Immature natural killer cell (primary cell): ENCODE data around the gene SLC24A3. TPM values are rescaled to one million over a fixed set of nuclear protein-coding genes. Genes with fewer than 3 reads are reported as not detected.

Experiments used
- DNase-seq, 3 donors: peaks; one replicate each; pipeline ENCODE4 v3.0.0; 2022; ENCODE audit warnings: mixed read lengths in 1 of 3
- H3K27ac Mint-ChIP-seq, 6 donors: one replicate each; pipeline ENCODE4 v1.8.0; 2020; ENCODE audit warnings: mixed read lengths in 6 of 6, mild to moderate bottlenecking in 5 of 6, inconsistent platforms in 4 of 6, moderate library complexity in 3 of 6
- H3K27me3 Mint-ChIP-seq, 3 donors: one replicate each; pipeline ENCODE4 v1.8.0; 2020 to 2021; ENCODE audit warnings: low read depth in 3 of 3, mild to moderate bottlenecking in 3 of 3, mixed read lengths in 3 of 3, moderate library complexity in 3 of 3, inconsistent platforms in 1 of 3
- H3K36me3 Mint-ChIP-seq, 3 donors: one replicate each; pipeline ENCODE4 v1.8.0; 2020; ENCODE audit warnings: mixed read lengths in 3 of 3, inconsistent platforms in 2 of 3, mild to moderate bottlenecking in 2 of 3
- H3K4me1 Mint-ChIP-seq, 2 donors: one replicate each; pipeline ENCODE4 v1.8.0; 2020; ENCODE audit warnings: inconsistent platforms in 2 of 2, mild to moderate bottlenecking in 2 of 2, mixed read lengths in 2 of 2, moderate library complexity in 1 of 2
- H3K4me3 Mint-ChIP-seq, 5 donors: one replicate each; pipeline ENCODE4 v1.8.0; 2020; ENCODE audit warnings: mild to moderate bottlenecking in 5 of 5, mixed read lengths in 5 of 5, inconsistent platforms in 3 of 5, moderate library complexity in 3 of 5
- H3K9me3 Mint-ChIP-seq, 6 donors: one replicate each; pipeline ENCODE4 v1.8.0; 2020; ENCODE audit warnings: mild to moderate bottlenecking in 6 of 6, mixed read lengths in 6 of 6, inconsistent platforms in 4 of 6, moderate library complexity in 3 of 6
- polyA plus RNA-seq, 3 donors: library from polyadenylated mRNA; unstranded; fragments of 300-500 nt; fragmentation: Illumina TruSeq; gene quantifications; one replicate each; pipeline ENCODE4 v1.2.3, GENCODE V29; 2021

SLC24A3 gene
- polyA plus RNA-seq, 3 donors from 2014 or later, result 0.10 TPM; not detected in 2

- peaks cover 28 to 33% of the 10 kb centered on the region in 2 donors for H3K4me1 Mint-ChIP-seq
- no peaks in the 10 kb centered on the region for H3K9me3 Mint-ChIP-seq
- no peak for DNase-seq
- no peak overlapping the region for H3K27ac Mint-ChIP-seq
- no peaks in the 10 kb centered on the region for H3K36me3 Mint-ChIP-seq
- H3K4me3 Mint-ChIP-seq, result no peak overlapping the region
- peaks cover 0 to 2% (median 2%) of the 10 kb centered on the region in 3 donors for H3K27me3 Mint-ChIP-seq
These were observed 241.4 kb downstream of the SLC24A3 start for GRCh38 chr20:19453862-19454261.

GRCh38 chr20:19456595-19457395, 244.4 kb downstream of the SLC24A3 start:
- no peak overlapping the region for H3K4me3 Mint-ChIP-seq
- H3K36me3 Mint-ChIP-seq, result no peaks in the 10 kb centered on the region
- no peak for DNase-seq
- H3K27ac Mint-ChIP-seq, result no peak overlapping the region
- peaks cover 0 to 1% (median 0%) of the 10 kb centered on the region in 3 donors for H3K27me3 Mint-ChIP-seq
- no peaks in the 10 kb centered on the region for H3K9me3 Mint-ChIP-seq
- peaks cover 10 to 14% of the 10 kb centered on the region in 2 donors for H3K4me1 Mint-ChIP-seq

- no peak for DNase-seq
- Mint-ChIP-seq H3K4me3 (no peak overlapping the region), H3K27ac (no peak overlapping the region), H3K36me3 (no peaks in the 10 kb centered on the region), H3K9me3 (no peaks in the 10 kb centered on the region), H3K4me1 (peaks cover 2 to 6% of the 10 kb centered on the region in 2 donors), H3K27me3 (peaks cover 0 to 1% (median 0%) of the 10 kb centered on the region in 3 donors)
These were observed 245.2 kb downstream of the SLC24A3 start for GRCh38 chr20:19457611-19458010.

GRCh38 chr20:19460386-19460785, 247.9 kb downstream of the SLC24A3 start:
- Mint-ChIP-seq H3K27ac (no peak overlapping the region), H3K9me3 (no peaks in the 10 kb centered on the region), H3K4me1 (peaks cover 2 to 4% of the 10 kb centered on the region in 2 donors), H3K27me3 (peaks cover 0 to 1% (median 0%) of the 10 kb centered on the region in 3 donors), H3K36me3 (no peaks in the 10 kb centered on the region), H3K4me3 (no peak overlapping the region)
- DNase-seq, result no peak

DNA sequence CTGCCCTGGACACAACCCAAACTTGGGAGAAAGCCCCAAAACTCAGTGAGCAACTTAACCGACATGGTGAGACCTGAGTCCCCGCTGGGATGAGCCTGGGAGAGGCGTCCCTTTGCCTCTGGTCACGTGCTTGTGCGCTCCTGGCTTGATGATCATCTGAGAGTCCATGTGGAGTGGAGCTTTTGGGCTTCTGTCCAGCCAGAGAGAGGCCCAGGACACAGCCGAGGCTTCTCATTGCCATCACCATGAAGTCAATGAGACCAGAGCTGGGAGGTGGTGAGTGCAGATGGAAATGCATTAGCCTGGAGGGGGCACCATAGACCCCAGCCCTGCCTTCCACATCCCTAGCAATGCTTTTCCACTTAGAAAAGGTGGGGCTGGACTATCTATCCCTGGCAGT, 250.0 kb downstream of the SLC24A3 start:
- H3K9me3 Mint-ChIP-seq, result no peaks in the 10 kb centered on the region
- peaks cover 0 to 1% (median 0%) of the 10 kb centered on the region in 3 donors for H3K27me3 Mint-ChIP-seq

DNA sequence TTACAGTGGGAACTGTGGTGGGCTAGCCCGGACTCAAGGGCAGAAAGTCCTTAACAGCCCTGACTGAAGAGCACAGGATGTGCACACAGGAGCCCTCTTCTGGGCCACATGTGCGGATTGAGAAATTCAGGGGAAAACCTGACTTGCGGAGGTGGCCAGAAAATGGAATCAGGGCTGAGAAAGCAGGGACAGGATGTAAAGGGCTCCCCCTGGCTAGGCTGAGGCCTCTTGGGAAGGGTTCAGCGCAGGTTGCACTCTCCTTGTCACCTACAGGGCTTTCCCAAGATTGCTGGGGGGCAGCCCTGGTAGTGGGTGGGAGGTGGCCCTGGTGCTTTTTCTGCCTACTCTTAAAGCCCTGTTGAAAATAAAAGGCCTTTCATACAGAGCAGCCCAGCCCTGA, 251.2 kb downstream of the SLC24A3 start:
- DNase-seq, result no peak
- no peak overlapping the region for H3K27ac Mint-ChIP-seq
- H3K27me3 Mint-ChIP-seq, result peaks cover 0 to 3% (median 0%) of the 10 kb centered on the region in 3 donors
- no peaks in the 10 kb centered on the region for H3K36me3 Mint-ChIP-seq
- no peak overlapping the region for H3K4me3 Mint-ChIP-seq
- H3K9me3 Mint-ChIP-seq, result no peaks in the 10 kb centered on the region
- no peaks in the 10 kb centered on the region for H3K4me1 Mint-ChIP-seq

More for the DNA sequence above, 250.0 kb downstream of the SLC24A3 start:
- H3K4me3 Mint-ChIP-seq, result no peak overlapping the region
- no peaks in the 10 kb centered on the region for H3K36me3 Mint-ChIP-seq
- no peak for DNase-seq
- H3K27ac Mint-ChIP-seq, result no peak overlapping the region
- no peaks in the 10 kb centered on the region for H3K4me1 Mint-ChIP-seq

DNA sequence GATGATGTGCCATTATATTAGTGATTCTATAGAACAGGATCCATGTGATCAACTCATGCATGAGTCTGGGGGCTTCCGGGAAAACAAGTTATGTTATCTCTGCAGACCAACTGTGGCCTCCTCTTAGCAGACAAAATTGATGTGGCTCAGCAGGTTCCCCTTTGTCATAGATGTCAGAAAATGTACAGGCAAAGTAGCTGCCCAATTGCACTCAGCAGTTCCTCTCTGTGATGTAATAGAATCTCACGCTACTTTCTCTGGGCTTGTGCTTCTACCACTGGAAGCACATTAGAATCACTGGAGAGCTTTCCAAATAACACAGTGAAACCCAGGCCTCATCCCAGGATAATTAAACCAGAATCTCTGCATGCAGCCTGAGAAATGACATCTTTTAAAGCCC, 253.1 kb downstream of the SLC24A3 start:
- DNase-seq, result no peak
- peaks cover 0 to 2% (median 0%) of the 10 kb centered on the region in 3 donors for H3K27me3 Mint-ChIP-seq
- no peak overlapping the region for H3K27ac Mint-ChIP-seq
- no peaks in the 10 kb centered on the region for H3K4me1 Mint-ChIP-seq
- no peaks in the 10 kb centered on the region for H3K9me3 Mint-ChIP-seq
- H3K36me3 Mint-ChIP-seq, result no peaks in the 10 kb centered on the region
- H3K4me3 Mint-ChIP-seq, result no peak overlapping the region

DNA sequence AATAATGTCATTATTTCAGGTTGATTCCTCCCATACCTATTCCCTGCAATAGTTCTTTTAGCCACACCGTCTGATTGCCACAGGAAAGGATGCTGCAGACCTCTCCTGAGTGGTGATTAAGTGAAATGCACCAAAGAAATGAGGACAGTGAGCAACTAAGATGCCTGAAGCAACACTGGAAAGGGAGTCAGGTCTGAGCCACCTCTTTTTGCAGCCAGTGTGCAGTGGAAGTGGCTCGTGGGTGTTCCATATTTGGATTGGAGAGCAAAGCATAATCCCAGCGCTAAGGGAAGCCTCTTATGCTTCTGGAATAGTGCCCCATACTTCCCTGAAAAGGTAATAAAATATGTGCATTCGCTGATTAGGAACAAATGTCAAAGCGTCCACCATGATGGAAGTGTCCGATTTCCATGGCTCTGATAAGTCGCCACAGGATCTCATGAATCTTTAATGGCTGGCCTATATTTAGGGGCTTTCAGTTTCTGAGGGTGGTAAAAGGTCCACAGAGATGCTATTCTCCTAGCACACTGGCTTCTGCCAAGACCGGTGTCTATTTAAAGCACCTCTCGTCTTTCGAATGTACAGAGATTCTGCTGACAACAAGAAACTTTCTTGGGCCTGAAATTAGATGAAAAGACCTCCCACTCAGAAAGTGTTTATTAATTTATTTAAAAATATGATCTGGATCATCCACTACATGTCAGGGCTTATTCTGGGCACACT, 253.9 kb downstream of the SLC24A3 start:
- no peak overlapping the region for H3K4me3 Mint-ChIP-seq
- H3K4me1 Mint-ChIP-seq, result no peaks in the 10 kb centered on the region

DNA sequence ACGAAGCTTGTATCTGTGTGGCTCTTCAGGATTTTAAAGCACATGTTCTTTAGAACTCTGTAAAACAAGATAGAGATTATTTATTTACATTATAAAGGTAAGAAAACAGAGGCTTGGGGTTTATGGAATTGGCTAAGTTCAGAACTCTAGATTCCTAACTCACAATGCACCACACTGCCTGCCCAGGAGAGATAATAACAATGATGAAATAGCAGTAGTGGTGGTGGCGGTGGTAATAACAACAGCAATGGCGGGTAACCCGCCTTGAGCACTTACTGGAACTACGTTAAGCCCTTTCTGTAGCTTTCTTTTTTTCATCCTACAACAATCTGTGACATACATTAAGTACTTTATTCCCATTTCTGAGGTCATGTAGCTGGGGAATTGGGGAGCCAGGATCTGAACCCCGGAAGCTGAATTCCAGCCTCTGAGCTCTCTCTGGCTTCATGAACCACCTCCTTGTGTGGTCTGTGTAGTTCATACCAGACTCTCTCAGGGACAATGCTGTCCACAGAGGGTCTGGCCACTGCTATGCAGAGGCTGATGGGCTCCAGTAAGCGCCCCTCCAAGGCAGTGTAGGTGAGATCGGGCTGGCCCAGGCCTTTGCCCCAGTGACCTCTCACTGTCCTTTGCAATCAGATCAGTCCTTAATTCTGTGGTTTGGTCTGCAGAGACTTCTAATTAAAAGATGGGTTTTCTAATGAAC, 260.9 kb downstream of the SLC24A3 start:
- Mint-ChIP-seq H3K27me3 (peaks cover 0 to 5% (median 2%) of the 10 kb centered on the region in 3 donors), H3K36me3 (no peaks in the 10 kb centered on the region), H3K27ac (no peak overlapping the region), H3K4me3 (no peak overlapping the region), H3K9me3 (no peaks in the 10 kb centered on the region), H3K4me1 (peaks cover 0 to 5% of the 10 kb centered on the region in 2 donors)
- no peak for DNase-seq

More for the DNA sequence above, 253.9 kb downstream of the SLC24A3 start:
- Mint-ChIP-seq H3K9me3 (no peaks in the 10 kb centered on the region), H3K36me3 (no peaks in the 10 kb centered on the region), H3K27me3 (peaks cover 0 to 2% (median 2%) of the 10 kb centered on the region in 3 donors), H3K27ac (no peak overlapping the region)
- DNase-seq, result no peak

DNA sequence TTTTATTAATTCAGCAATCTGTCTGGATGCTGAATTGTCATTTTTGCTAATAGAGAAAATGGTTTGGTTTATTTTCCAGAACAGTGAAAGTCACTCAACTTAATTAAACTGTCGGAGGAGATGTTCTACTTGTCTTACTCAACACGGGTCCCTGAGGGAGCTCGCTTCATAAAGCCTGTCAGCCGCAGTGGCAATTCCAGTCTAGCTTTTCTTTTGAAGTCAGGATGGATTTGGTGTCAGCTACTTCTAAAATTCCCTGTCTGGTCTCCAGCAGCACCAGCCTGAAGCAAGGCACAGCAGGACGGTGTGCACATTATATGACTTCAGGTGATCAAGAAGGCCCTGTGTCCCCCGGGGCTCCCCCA, 261.5 kb downstream of the SLC24A3 start:
- DNase-seq, result no peak
- no peak overlapping the region for H3K4me3 Mint-ChIP-seq
- H3K4me1 Mint-ChIP-seq, result peaks cover 0 to 5% of the 10 kb centered on the region in 2 donors
- no peaks in the 10 kb centered on the region for H3K9me3 Mint-ChIP-seq
- H3K27ac Mint-ChIP-seq, result no peak overlapping the region
- no peaks in the 10 kb centered on the region for H3K36me3 Mint-ChIP-seq
- peaks cover 0 to 5% (median 2%) of the 10 kb centered on the region in 3 donors for H3K27me3 Mint-ChIP-seq

DNA sequence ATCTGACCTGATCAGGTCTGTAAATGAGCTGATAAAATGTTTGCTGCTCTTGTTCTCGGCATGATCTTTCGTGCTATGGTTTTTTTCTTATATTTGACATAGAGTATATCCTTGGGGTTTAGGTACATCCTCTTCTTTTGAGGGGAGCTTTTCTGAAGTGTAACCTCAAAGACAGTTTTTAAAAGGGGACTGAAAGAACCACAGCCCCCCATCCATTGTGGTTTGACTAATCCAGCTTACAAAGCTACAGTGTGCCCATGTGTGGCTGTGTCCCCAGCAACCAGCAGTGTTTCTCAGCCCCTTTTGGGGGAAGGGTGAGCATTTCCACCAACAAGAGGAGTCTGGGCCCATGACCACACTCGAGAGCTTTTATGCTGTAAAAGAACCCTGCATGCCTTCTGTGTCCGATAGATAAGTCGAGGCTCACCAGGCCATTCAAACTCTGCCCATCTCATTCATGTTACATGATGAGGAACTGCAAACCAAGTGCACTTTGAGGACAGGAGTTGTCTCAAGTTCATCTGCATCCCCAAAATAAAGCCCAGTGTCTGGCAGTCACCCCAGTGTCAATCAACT, 266.0 kb downstream of the SLC24A3 start:
- DNase-seq, result no peak
- Mint-ChIP-seq H3K27ac (no peak overlapping the region), H3K4me3 (no peak overlapping the region), H3K9me3 (peaks cover 0 to 2% (median 0%) of the 10 kb centered on the region in 6 donors), H3K4me1 (peaks cover 0 to 5% of the 10 kb centered on the region in 2 donors), H3K27me3 (peaks cover 0 to 5% (median 4%) of the 10 kb centered on the region in 3 donors), H3K36me3 (no peaks in the 10 kb centered on the region)

DNA sequence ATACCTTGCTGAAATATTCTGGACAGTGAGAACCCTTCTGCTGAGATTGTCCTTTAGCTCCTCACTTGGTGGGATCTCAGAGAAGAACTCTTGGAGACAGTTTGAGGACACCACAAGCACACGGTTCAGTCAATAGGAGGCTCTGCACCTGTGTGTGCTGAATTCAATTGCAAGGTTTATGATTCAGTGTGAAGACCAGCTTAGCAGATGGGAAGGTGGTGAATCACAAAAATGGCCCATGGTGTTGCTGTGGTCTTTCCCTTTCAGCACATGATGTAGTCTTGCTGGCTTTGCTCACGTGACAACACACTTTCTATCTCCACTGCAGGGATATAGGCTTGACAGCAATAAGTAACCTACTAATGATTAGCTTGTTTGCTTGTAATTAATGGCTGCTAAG, 270.3 kb downstream of the SLC24A3 start:
- Mint-ChIP-seq H3K27me3 (peaks cover 2 to 5% (median 3%) of the 10 kb centered on the region in 3 donors), H3K4me3 (no peak overlapping the region), H3K9me3 (peaks cover 0 to 2% (median 0%) of the 10 kb centered on the region in 6 donors), H3K27ac (no peak overlapping the region), H3K4me1 (no peaks in the 10 kb centered on the region), H3K36me3 (no peaks in the 10 kb centered on the region)
- DNase-seq, result no peak

GRCh38 chr20:19483309-19483708, 270.9 kb downstream of the SLC24A3 start:
- H3K27me3 Mint-ChIP-seq, result peaks cover 2 to 5% (median 3%) of the 10 kb centered on the region in 3 donors
- H3K4me3 Mint-ChIP-seq, result no peak overlapping the region
- no peak for DNase-seq
- no peak overlapping the region for H3K27ac Mint-ChIP-seq
- no peaks in the 10 kb centered on the region for H3K36me3 Mint-ChIP-seq
- no peaks in the 10 kb centered on the region for H3K4me1 Mint-ChIP-seq
- H3K9me3 Mint-ChIP-seq, result peaks cover 0 to 2% (median 0%) of the 10 kb centered on the region in 6 donors
